Caco-2 (cell line): ENCODE data around the gene BDKRB1. TPM values are rescaled to one million over a fixed set of nuclear protein-coding genes. Genes with fewer than 3 reads are reported as not detected.

Experiments
- BruUV-seq: library from RNA; stranded (reverse); fragments of 400-500 nt; replicated peaks from 2 replicates; lab custom pipeline; 2021; lab: Mats Ljungman, UMichigan
- CTCF ChIA-PET: fragments of 300-600 bp; sonication (Branson Sonifier 250); formaldehyde crosslinking; loops from one replicate; lab custom pipeline; 2022; ENCODE audit warnings: antibody characterized with exemption; lab: Charles Lee
- POLR2A ChIA-PET: fragments of 300-600 bp; sonication (Branson Sonifier 250); formaldehyde crosslinking; loops from one replicate; lab custom pipeline; 2022; ENCODE audit warnings: antibody characterized with exemption; lab: Charles Lee
- DNase-seq, 2 experiments: peaks; one replicate each; pipeline versions ENCODE4 v3.0.0 to v3.0.0-alpha.2; 2020 to 2022
- H3K27me3 ChIP-seq: replicated peaks from 2 replicates; pipeline ENCODE4 v1.6.0; 2011; ENCODE audit warnings: low read length; ENCODE audit not compliant: control insufficient read depth, insufficient read depth
- H3K36me3 ChIP-seq: 2 replicates; pipeline ENCODE4 v1.5.1; 2011; ENCODE audit warnings: low read length; ENCODE audit not compliant: control insufficient read depth, insufficient read depth
- H3K4me1 ChIP-seq: fragments of 250-450 bp; sonication (Bioruptor Pico); 2 replicates; pipeline ENCODE4 v1.5.1; 2020; ENCODE audit warnings: mild to moderate bottlenecking
- H3K4me3 ChIP-seq: 2 replicates; pipeline ENCODE4 v1.5.1; 2011; ENCODE audit warnings: low read depth, mild to moderate bottlenecking, control low read depth, low read length
- H3K9me3 ChIP-seq: fragments of 250-450 bp; sonication (Bioruptor Pico); 2 replicates; pipeline ENCODE4 v1.5.1; 2020; ENCODE audit warnings: mild to moderate bottlenecking, moderate library complexity
- H3K27ac Mint-ChIP-seq: one replicate; pipeline ENCODE4 v1.8.0; 2022; ENCODE audit warnings: mixed read lengths; ENCODE audit not compliant: unreplicated experiment
- H3K27me3 Mint-ChIP-seq: one replicate; pipeline ENCODE4 v1.8.0; 2022; ENCODE audit warnings: mixed read lengths; ENCODE audit not compliant: insufficient read depth, unreplicated experiment
- H3K36me3 Mint-ChIP-seq: one replicate; pipeline ENCODE4 v1.8.0; 2022; ENCODE audit warnings: mild to moderate bottlenecking, mixed read lengths; ENCODE audit not compliant: insufficient read depth, unreplicated experiment
- H3K4me1 Mint-ChIP-seq: one replicate; pipeline ENCODE4 v1.8.0; 2022; ENCODE audit warnings: low read depth, mixed read lengths; ENCODE audit not compliant: unreplicated experiment
- H3K4me3 Mint-ChIP-seq: one replicate; pipeline ENCODE4 v1.8.0; 2022; ENCODE audit warnings: mild to moderate bottlenecking, moderate library complexity, mixed read lengths; ENCODE audit not compliant: unreplicated experiment
- H3K9me3 Mint-ChIP-seq: one replicate; pipeline ENCODE4 v1.8.0; 2022; ENCODE audit warnings: mixed read lengths; ENCODE audit not compliant: unreplicated experiment
- intact Hi-C: fragments of 100-400 bp; cut with micrococcal nuclease; formaldehyde crosslinking; loops from one replicate; pipeline ENCODE4 v1.10.0; 2022; ENCODE audit not compliant: unreplicated experiment
- total RNA-seq: library from RNA; stranded (reverse); gene quantifications from 2 replicates; pipeline ENCODE4 v1.2.3, GENCODE V29; 2022
- TF ChIP-seq, protein P1 (sequence below), 2 experiments: fragments of 200-600 bp in 1 of 2; IDR thresholded peaks; 1 replicate in 1 of 2; 2 replicates in 1 of 2; pipeline versions ENCODE4 v1.5.1 to v1.8.0; 2011 to 2022; ENCODE audit warnings: antibody characterized with exemption in 1 of 2, control low read depth in 1 of 2, inconsistent platforms in 1 of 2, low read depth in 1 of 2, low read length in 1 of 2, mild to moderate bottlenecking in 1 of 2, moderate library complexity in 1 of 2; ENCODE audit not compliant: insufficient read depth in 1 of 2, severe bottlenecking in 1 of 2, unreplicated experiment in 1 of 2

The BDKRB1 gene
- total RNA-seq, 1 experiment from 2014 or later = 0.18 TPM

DNA sequence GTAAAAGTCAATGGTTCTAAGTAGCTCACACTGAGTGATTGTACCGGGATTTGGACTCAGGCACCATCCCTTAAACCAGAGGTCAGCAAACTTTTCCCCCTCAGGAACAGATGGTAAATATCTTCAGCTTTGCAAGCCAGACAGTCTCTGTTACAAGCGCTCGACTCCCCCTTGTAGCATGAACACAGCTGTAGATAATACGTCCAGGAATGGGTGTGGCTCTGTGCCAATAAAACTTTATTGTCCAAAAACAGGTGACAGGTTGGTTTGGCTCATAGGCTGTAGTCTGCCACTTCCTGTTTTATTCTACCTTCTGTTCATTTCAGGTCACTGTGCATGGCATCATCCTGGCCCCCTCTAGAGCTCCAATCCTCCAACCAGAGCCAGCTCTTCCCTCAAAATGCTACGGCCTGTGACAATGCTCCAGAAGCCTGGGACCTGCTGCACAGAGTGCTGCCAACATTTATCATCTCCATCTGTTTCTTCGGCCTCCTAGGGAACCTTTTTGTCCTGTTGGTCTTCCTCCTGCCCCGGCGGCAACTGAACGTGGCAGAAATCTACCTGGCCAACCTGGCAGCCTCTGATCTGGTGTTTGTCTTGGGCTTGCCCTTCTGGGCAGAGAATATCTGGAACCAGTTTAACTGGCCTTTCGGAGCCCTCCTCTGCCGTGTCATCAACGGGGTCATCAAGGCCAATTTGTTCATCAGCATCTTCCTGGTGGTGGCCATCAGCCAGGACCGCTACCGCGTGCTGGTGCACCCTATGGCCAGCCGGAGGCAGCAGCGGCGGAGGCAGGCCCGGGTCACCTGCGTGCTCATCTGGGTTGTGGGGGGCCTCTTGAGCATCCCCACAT lies 7.6 kb downstream of the BDKRB1 start:
- Histone ChIP-seq H3K4me1 (0 out of 2 replicates have a peak, but pooled peaks cover 8% of the 10 kb centered on the region), H3K9me3 (no peaks in the 10 kb centered on the region; the same call in 1 of the 2 replicates), H3K36me3 (no peaks in the 10 kb centered on the region), H3K27me3 (no peaks in the 10 kb centered on the region), H3K4me3 (no peak overlapping the region)
- no peaks in the 10 kb centered on the region for H3K36me3 Mint-ChIP-seq
- H3K4me1 Mint-ChIP-seq = peaks cover 18% of the 10 kb centered on the region
- H3K27me3 Mint-ChIP-seq = no peaks in the 10 kb centered on the region
- no peak for DNase-seq
- BruUV-seq = no TSS peak
- ChIA-PET POLR2A (no interaction called here), CTCF (interaction anchor here (0.5 to 1.0 kb wide), 2 partner anchors 21 to 168 kb away, joined by 3 read pairs; no protein-coding TSS in a partner anchor)
- TF ChIP-seq, protein P1, sequence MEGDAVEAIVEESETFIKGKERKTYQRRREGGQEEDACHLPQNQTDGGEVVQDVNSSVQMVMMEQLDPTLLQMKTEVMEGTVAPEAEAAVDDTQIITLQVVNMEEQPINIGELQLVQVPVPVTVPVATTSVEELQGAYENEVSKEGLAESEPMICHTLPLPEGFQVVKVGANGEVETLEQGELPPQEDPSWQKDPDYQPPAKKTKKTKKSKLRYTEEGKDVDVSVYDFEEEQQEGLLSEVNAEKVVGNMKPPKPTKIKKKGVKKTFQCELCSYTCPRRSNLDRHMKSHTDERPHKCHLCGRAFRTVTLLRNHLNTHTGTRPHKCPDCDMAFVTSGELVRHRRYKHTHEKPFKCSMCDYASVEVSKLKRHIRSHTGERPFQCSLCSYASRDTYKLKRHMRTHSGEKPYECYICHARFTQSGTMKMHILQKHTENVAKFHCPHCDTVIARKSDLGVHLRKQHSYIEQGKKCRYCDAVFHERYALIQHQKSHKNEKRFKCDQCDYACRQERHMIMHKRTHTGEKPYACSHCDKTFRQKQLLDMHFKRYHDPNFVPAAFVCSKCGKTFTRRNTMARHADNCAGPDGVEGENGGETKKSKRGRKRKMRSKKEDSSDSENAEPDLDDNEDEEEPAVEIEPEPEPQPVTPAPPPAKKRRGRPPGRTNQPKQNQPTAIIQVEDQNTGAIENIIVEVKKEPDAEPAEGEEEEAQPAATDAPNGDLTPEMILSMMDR (IDR thresholded peaks at IDR 0.05; ENCODE audit: insufficient read depth in 1 of 2, low read depth in 1 of 2, low read length in 1 of 2, severe bottlenecking in 1 of 2, unreplicated experiment in 1 of 2) = no peak
- H3K4me3 Mint-ChIP-seq = no peak overlapping the region
- no peak overlapping the region for H3K27ac Mint-ChIP-seq
- intact Hi-C loops = no loop called here
- no peaks in the 10 kb centered on the region for H3K9me3 Mint-ChIP-seq

DNA sequence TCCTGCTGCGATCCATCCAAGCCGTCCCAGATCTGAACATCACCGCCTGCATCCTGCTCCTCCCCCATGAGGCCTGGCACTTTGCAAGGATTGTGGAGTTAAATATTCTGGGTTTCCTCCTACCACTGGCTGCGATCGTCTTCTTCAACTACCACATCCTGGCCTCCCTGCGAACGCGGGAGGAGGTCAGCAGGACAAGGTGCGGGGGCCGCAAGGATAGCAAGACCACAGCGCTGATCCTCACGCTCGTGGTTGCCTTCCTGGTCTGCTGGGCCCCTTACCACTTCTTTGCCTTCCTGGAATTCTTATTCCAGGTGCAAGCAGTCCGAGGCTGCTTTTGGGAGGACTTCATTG lies 8.2 kb downstream of the BDKRB1 start:
- intact Hi-C loops = no loop called here
- ChIA-PET CTCF (interaction anchor here (1.0 kb wide), 1 partner anchor 168 kb away, joined by 3 read pairs; no protein-coding TSS in a partner anchor), POLR2A (no interaction called here)
- Histone ChIP-seq H3K4me3 (no peak overlapping the region), H3K27me3 (no peaks in the 10 kb centered on the region), H3K9me3 (no peaks in the 10 kb centered on the region; the same call in 1 of the 2 replicates), H3K36me3 (no peaks in the 10 kb centered on the region), H3K4me1 (0 out of 2 replicates have a peak, but pooled peaks cover 11% of the 10 kb centered on the region)
- TF ChIP-seq, protein P1 (IDR thresholded peaks at IDR 0.05; ENCODE audit: insufficient read depth in 1 of 2, low read depth in 1 of 2, low read length in 1 of 2, severe bottlenecking in 1 of 2, unreplicated experiment in 1 of 2) = no peak
- peaks cover 18% of the 10 kb centered on the region for H3K4me1 Mint-ChIP-seq
- no peak overlapping the region for H3K4me3 Mint-ChIP-seq
- no TSS peak for BruUV-seq
- no peak overlapping the region for H3K27ac Mint-ChIP-seq
- no peaks in the 10 kb centered on the region for H3K36me3 Mint-ChIP-seq
- H3K9me3 Mint-ChIP-seq = no peaks in the 10 kb centered on the region
- H3K27me3 Mint-ChIP-seq = no peaks in the 10 kb centered on the region
- DNase-seq = no peak

DNA sequence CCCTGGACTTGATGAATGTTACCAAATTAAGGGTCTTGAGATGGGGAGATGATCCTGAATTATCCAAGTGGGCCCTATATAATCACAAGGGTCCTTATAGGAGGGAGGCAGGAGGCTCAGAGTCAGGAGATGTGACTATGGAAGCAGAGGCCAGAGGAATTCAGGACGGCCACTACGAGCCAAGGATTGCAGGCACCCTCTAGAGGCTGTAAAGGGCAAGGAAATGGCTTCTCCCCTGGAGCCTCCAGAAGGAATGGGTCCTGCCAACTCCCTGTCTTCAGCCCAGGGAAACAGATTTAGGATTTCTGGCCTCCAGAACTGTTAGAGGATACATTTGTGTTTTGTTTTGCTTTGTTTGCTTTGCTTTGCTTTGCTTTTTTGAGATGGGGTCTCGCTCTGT lies 8.8 kb downstream of the BDKRB1 start:
- DNase-seq = peak in 1 of 2 experiments; percentile 45
- CTCF ChIA-PET = no interaction called here
- BruUV-seq = no TSS peak
- Mint-ChIP-seq H3K4me1 (peaks cover 18% of the 10 kb centered on the region), H3K27me3 (no peaks in the 10 kb centered on the region), H3K36me3 (no peaks in the 10 kb centered on the region), H3K4me3 (no peak overlapping the region), H3K9me3 (no peaks in the 10 kb centered on the region), H3K27ac (no peak overlapping the region)
- Histone ChIP-seq H3K4me3 (no peak overlapping the region), H3K36me3 (no peaks in the 10 kb centered on the region), H3K27me3 (no peaks in the 10 kb centered on the region), H3K9me3 (no peaks in the 10 kb centered on the region), H3K4me1 (0 out of 2 replicates have a peak, but pooled peaks cover 11% of the 10 kb centered on the region)
- POLR2A ChIA-PET = no interaction called here
- TF ChIP-seq, protein P1 (IDR thresholded peaks at IDR 0.05; ENCODE audit: insufficient read depth in 1 of 2, low read depth in 1 of 2, low read length in 1 of 2, severe bottlenecking in 1 of 2, unreplicated experiment in 1 of 2) = peak; percentile 37 to 50
- intact Hi-C loops = loop anchor here (1.0 to 5.0 kb wide), 2 partner anchors 38 to 165 kb away; no protein-coding TSS in a partner anchor
